Stimulated activated CD4-positive, alpha-beta T cell treated with anti-CD3 and anti-CD28 coated beads, Interleukin-4, amount 100 ng/mL, for 48 hours (primary cell): ENCODE measurements around the gene GRWD1.

Experiments used
- DNase-seq, 2 donors: peaks; one replicate each; pipeline ENCODE4 v3.0.0-alpha.2; 2020; ENCODE audit warnings: low read depth in 2 of 2

GRWD1 gene

GRCh38 chr19:48445606-48446481 is at the start of gene GRWD1:
TSS of gene GRWD1 (plus strand) at chr19:48445983. CDS start at chr19:48446006, 23 bp downstream.
- DNase-seq: peak; percentile 82 to 91

GRCh38 chr19:48396016-48396823 is 49.6 kb upstream of the GRWD1 start:
- DNase-seq: no peak

DNA sequence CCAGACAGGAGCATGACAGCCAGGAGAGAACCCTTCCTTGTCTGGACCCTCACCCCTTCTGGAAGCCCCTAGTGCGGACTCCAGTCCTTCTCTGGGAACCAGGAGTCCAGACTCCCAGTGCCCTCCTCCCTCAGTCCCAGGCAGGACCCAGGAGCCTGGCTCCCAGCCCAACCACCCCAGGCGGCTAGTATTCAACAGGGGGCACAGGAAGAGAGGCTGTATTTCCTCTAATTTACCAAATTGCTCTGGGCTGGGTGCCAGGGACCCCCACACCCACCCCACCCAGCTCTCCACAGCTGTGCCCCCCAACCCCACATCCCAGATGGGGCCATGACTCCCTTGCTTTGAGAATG is 49.0 kb upstream of the GRWD1 start:
- DNase-seq: no peak

GRCh38 chr19:48397263-48398101 is 48.3 kb upstream of the GRWD1 start:
- DNase-seq: no peak

GRCh38 chr19:48398102-48398374 is 47.7 kb upstream of the GRWD1 start:
- DNase-seq: no peak

GRCh38 chr19:48398375-48399235 is 47.2 kb upstream of the GRWD1 start:
- DNase-seq: peak; percentile 82 to 93

DNA sequence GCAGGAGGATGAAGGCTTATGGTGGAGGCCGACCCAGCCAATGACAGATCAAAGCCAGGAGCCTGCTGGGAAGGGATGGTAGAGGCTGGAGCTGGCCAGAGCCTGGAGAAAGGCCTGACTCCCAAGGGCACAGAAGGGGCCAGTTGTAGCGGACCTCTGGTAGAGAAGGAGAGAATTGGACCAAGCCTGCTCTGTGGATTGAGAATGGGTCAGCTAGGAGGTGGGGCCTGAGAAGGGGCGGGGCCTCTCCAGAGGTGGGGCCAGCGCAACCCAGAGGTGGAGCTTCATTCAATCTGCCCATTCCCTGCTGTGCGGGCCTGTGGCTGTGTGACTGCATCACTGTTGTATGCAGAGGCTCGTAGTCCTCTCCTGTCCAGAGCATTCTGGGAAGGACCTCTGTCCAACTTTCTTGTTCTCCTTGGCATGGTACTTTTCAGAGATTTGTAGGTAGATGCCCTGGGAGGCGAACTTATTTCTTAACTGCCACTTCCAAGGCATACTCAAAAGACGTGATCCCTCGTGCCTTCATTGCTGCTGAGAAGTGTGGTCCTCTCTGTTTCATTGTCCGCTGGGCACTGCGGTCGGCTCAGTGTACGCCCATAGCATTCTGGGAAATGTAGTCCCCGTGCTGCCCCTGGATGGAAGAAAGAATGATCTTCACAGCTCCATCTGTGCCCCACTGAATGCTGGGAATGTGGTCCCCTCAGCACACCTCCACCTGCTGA is 45.6 kb upstream of the GRWD1 start:
- no peak for DNase-seq

DNA sequence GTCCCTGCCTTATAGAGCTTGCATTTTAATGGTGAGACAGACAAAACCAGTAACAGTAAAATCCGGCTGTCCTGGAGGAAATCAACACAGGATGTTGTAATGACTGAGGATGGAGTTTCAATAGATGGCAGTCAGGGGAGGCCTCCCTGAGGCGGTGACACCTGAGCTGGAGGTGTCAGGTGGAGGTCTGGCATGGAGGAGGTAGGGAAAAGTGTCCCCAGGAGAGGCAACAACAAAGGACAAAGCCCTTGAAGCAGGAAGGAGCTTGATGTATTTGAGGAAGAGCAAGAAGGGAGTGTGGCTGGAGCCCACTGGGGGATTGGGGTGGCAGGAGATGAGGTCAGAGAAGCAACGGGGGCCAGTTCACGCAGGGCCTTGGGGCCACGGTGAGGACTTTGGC is 44.5 kb upstream of the GRWD1 start:
- DNase-seq: no peak

DNA sequence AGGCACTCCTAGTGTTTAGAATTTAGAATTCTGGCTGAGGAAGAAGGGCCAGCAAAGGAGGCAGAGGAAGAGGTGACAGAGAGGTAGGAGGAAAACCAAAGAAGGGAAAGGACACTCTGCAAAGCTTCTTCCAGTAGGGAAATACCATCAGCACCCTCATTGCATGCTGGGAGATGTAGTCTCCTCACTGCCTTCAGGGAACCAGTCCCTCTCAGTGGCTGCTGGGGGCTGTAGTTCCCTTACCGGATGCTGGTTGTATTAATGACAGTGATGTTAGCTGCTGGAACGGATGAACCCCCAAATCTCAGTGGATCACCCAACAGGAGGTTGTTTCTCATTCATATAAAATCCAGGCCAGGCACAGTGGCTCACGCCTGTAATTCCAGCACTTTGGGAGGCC is 42.2 kb upstream of the GRWD1 start:
- no peak for DNase-seq

- no peak for DNase-seq
Measured at GRCh38 chr19:48405010-48405659, 40.6 kb upstream of the GRWD1 start.

GRCh38 chr19:48405850-48406249 is 39.9 kb upstream of the GRWD1 start:
- DNase-seq: no peak

- no peak for DNase-seq
Measured at GRCh38 chr19:48413879-48414587, 31.8 kb upstream of the GRWD1 start.

- peak; percentile 74 to 89 for DNase-seq
Measured at GRCh38 chr19:48415395-48415794, 30.4 kb upstream of the GRWD1 start.

DNA sequence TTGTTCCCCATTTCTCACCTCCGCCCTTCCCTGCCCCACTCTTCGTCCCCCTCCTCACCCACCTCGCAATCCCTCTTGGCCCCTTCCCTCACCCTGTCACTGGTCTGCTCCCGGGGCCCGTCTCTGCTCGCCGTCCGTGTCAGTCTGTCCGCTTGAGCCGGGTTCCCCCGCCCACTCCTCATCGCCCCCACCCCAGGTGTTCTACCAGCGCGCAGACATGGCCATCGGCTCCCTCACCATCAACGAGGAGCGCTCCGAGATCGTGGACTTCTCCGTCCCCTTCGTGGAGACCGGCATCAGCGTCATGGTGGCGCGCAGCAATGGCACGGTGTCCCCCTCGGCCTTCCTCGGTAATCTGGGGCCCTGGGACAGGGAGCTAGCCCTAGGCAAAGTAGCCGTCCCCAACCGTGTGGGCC is 30.0 kb upstream of the GRWD1 start:
- DNase-seq: no peak

GRCh38 chr19:48417421-48417820 is 28.4 kb upstream of the GRWD1 start:
- DNase-seq: no peak

DNA sequence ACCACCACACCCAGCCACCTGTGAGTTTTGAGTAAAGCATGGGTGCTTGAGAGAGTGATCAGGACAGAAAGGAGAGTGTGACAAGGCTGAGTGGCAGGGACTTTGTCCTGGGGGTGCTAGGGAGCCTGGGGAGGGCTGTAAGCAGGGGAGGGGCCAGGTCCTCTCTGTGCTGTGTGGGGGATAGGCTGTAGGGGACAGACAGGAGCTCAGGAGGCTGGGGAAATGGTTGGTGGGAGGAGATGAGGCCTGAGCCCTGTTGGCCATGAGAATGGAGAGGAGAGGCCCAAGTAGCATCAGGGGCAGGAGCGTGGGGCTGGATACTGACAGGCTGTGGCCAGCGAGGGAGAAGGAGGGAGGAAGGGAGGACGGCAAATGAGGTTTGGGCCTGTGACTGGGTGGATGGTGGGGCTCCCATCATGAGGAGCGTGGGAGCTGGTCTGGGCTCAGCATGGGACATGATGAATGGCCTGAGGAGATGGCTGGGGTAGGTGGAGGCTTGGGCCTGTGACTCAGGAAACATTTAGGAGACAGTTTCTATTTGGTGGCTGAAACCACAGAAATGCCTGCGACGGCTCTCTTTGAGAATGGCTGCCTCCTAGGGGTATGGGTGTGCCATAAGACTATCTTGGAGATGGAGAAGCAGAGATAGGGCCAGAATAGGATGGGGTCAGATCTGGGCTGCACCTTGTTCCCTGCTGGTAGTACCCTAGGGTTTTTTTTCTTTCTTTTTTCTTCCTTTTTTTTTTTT is 27.3 kb upstream of the GRWD1 start:
- DNase-seq: no peak

DNA sequence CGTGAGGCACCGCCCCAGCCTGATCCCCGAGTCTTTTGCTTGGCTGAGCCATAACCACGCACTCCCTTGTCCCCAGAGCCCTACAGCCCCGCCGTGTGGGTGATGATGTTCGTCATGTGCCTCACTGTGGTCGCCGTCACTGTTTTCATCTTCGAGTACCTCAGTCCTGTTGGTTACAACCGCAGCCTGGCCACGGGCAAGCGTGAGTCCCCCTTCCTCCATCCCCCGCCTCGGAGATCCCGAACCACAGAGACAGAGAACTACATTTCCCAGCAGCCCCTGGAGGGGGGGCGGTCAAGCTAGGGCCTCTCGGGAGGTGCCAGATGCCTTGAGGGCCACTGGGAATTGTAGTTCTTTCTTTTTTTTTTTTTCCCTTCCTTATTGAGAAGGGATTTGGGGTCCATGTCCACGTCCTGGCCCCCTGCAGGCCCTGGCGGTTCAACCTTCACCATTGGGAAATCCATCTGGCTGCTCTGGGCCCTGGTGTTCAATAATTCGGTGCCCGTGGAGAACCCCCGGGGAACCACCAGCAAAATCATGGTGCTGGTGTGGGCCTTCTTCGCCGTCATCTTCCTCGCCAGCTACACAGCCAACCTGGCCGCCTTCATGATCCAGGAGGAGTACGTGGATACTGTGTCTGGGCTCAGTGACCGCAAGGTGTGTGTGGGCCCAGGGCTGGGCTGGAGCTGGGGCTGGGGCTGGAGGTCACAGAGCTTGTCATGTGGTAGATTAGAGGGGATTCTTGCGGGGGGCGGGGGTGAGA is 26.4 kb upstream of the GRWD1 start:
- DNase-seq: peak; percentile 63 to 75

GRCh38 chr19:48421548-48421947 is 24.2 kb upstream of the GRWD1 start:
- no peak for DNase-seq
